ENCODE results near the gene FOCAD.

The FOCAD gene

GRCh38 chr9:20698782-20699181 lies 14.7 kb downstream of the FOCAD start:
- no peak for TF ChIP-seq TAF1 (IDR thresholded peaks at IDR 0.05; ENCODE audit: low read depth, low read length)
- TF ChIP-seq POLR2AphosphoS5 (IDR thresholded peaks at IDR 0.05; ENCODE audit: low read depth, low read length) = no peak
- TF ChIP-seq POU2F2 (IDR thresholded peaks at IDR 0.05; ENCODE audit: low read depth, low read length) = no peak
- no peak for TF ChIP-seq POLR2A (IDR thresholded peaks at IDR 0.05; ENCODE audit: low read depth, low read length)
- no peak for TF ChIP-seq SPI1 (IDR thresholded peaks at IDR 0.05; ENCODE audit: low read depth, low read length)
- no peak for TF ChIP-seq PAX5 (IDR thresholded peaks at IDR 0.05; ENCODE audit: insufficient read depth, low read length, severe bottlenecking)
- FAIRE-seq = no peak
- no peak for DNase-seq (ENCODE audit: insufficient read length, low spot score)

GRCh38 chr9:20701060-20701459 lies 17.0 kb downstream of the FOCAD start:
- DNase-seq (ENCODE audit: insufficient read length, low spot score) = no peak
- TF ChIP-seq POU2F2 (IDR thresholded peaks at IDR 0.05; ENCODE audit: low read depth, low read length) = no peak
- no peak for TF ChIP-seq SPI1 (IDR thresholded peaks at IDR 0.05; ENCODE audit: low read depth, low read length)
- no peak for TF ChIP-seq POLR2A (IDR thresholded peaks at IDR 0.05; ENCODE audit: low read depth, low read length)
- no peak for TF ChIP-seq POLR2AphosphoS5 (IDR thresholded peaks at IDR 0.05; ENCODE audit: low read depth, low read length)
- no peak for TF ChIP-seq PAX5 (IDR thresholded peaks at IDR 0.05; ENCODE audit: insufficient read depth, low read length, severe bottlenecking)
- TF ChIP-seq TAF1 (IDR thresholded peaks at IDR 0.05; ENCODE audit: low read depth, low read length) = no peak
- peak; percentile 63 for FAIRE-seq

GRCh38 chr9:20702570-20702969 lies 18.5 kb downstream of the FOCAD start:
- FAIRE-seq (no peak), DNase-seq (ENCODE audit: insufficient read length, low spot score) (no peak)
- no peak for TF ChIP-seq POU2F2 (IDR thresholded peaks at IDR 0.05; ENCODE audit: low read depth, low read length)
- no peak for TF ChIP-seq POLR2AphosphoS5 (IDR thresholded peaks at IDR 0.05; ENCODE audit: low read depth, low read length)
- TF ChIP-seq POLR2A (IDR thresholded peaks at IDR 0.05; ENCODE audit: low read depth, low read length) = no peak
- TF ChIP-seq TAF1 (IDR thresholded peaks at IDR 0.05; ENCODE audit: low read depth, low read length) = no peak
- TF ChIP-seq SPI1 (IDR thresholded peaks at IDR 0.05; ENCODE audit: low read depth, low read length) = no peak
- TF ChIP-seq PAX5 (IDR thresholded peaks at IDR 0.05; ENCODE audit: insufficient read depth, low read length, severe bottlenecking) = no peak

GRCh38 chr9:20703146-20703545 lies 19.1 kb downstream of the FOCAD start:
- TF ChIP-seq POU2F2 (IDR thresholded peaks at IDR 0.05; ENCODE audit: low read depth, low read length) = no peak
- FAIRE-seq (no peak), DNase-seq (ENCODE audit: insufficient read length, low spot score) (no peak)

- DNase-seq (ENCODE audit: insufficient read length, low spot score) (no peak), FAIRE-seq (no peak)
- TF ChIP-seq POLR2A (IDR thresholded peaks at IDR 0.05; ENCODE audit: low read depth, low read length) (no peak), POLR2AphosphoS5 (IDR thresholded peaks at IDR 0.05; ENCODE audit: low read depth, low read length) (no peak), TAF1 (IDR thresholded peaks at IDR 0.05; ENCODE audit: low read depth, low read length) (no peak), PAX5 (IDR thresholded peaks at IDR 0.05; ENCODE audit: insufficient read depth, low read length, severe bottlenecking) (no peak), POU2F2 (IDR thresholded peaks at IDR 0.05; ENCODE audit: low read depth, low read length) (no peak), SPI1 (IDR thresholded peaks at IDR 0.05; ENCODE audit: low read depth, low read length) (no peak)
Observed at GRCh38 chr9:20707708-20708107, 23.6 kb downstream of the FOCAD start.

GRCh38 chr9:20713172-20713571 lies 29.1 kb downstream of the FOCAD start:
- TF ChIP-seq PAX5 (IDR thresholded peaks at IDR 0.05; ENCODE audit: insufficient read depth, low read length, severe bottlenecking) (no peak), POU2F2 (IDR thresholded peaks at IDR 0.05; ENCODE audit: low read depth, low read length) (no peak), POLR2A (IDR thresholded peaks at IDR 0.05; ENCODE audit: low read depth, low read length) (no peak), POLR2AphosphoS5 (IDR thresholded peaks at IDR 0.05; ENCODE audit: low read depth, low read length) (no peak), TAF1 (IDR thresholded peaks at IDR 0.05; ENCODE audit: low read depth, low read length) (no peak), SPI1 (IDR thresholded peaks at IDR 0.05; ENCODE audit: low read depth, low read length) (no peak)
- FAIRE-seq (no peak), DNase-seq (ENCODE audit: insufficient read length, low spot score) (no peak)

- TF ChIP-seq TAF1 (IDR thresholded peaks at IDR 0.05; ENCODE audit: low read depth, low read length) (no peak), POLR2AphosphoS5 (IDR thresholded peaks at IDR 0.05; ENCODE audit: low read depth, low read length) (no peak), POLR2A (IDR thresholded peaks at IDR 0.05; ENCODE audit: low read depth, low read length) (no peak), POU2F2 (IDR thresholded peaks at IDR 0.05; ENCODE audit: low read depth, low read length) (no peak), SPI1 (IDR thresholded peaks at IDR 0.05; ENCODE audit: low read depth, low read length) (no peak), PAX5 (IDR thresholded peaks at IDR 0.05; ENCODE audit: insufficient read depth, low read length, severe bottlenecking) (no peak)
- DNase-seq (ENCODE audit: insufficient read length, low spot score) (no peak), FAIRE-seq (no peak)
Observed at GRCh38 chr9:20714442-20715415, 30.7 kb downstream of the FOCAD start.

- FAIRE-seq (no peak), DNase-seq (ENCODE audit: insufficient read length, low spot score) (no peak)
- no peak for TF ChIP-seq PAX5 (IDR thresholded peaks at IDR 0.05; ENCODE audit: insufficient read depth, low read length, severe bottlenecking)
- TF ChIP-seq POLR2A (IDR thresholded peaks at IDR 0.05; ENCODE audit: low read depth, low read length) = no peak
- no peak for TF ChIP-seq SPI1 (IDR thresholded peaks at IDR 0.05; ENCODE audit: low read depth, low read length)
- no peak for TF ChIP-seq TAF1 (IDR thresholded peaks at IDR 0.05; ENCODE audit: low read depth, low read length)
- no peak for TF ChIP-seq POU2F2 (IDR thresholded peaks at IDR 0.05; ENCODE audit: low read depth, low read length)
- TF ChIP-seq POLR2AphosphoS5 (IDR thresholded peaks at IDR 0.05; ENCODE audit: low read depth, low read length) = no peak
Observed at GRCh38 chr9:20722221-20722620, 38.2 kb downstream of the FOCAD start.

- no peak for DNase-seq (ENCODE audit: insufficient read length, low spot score)
- FAIRE-seq = no peak
- TF ChIP-seq POU2F2 (IDR thresholded peaks at IDR 0.05; ENCODE audit: low read depth, low read length) (no peak), TAF1 (IDR thresholded peaks at IDR 0.05; ENCODE audit: low read depth, low read length) (no peak), POLR2AphosphoS5 (IDR thresholded peaks at IDR 0.05; ENCODE audit: low read depth, low read length) (no peak), POLR2A (IDR thresholded peaks at IDR 0.05; ENCODE audit: low read depth, low read length) (no peak), SPI1 (IDR thresholded peaks at IDR 0.05; ENCODE audit: low read depth, low read length) (no peak), PAX5 (IDR thresholded peaks at IDR 0.05; ENCODE audit: insufficient read depth, low read length, severe bottlenecking) (no peak)
Observed at GRCh38 chr9:20725675-20726074, 41.6 kb downstream of the FOCAD start.

Measured in GM12891 (cell line).